K562 (cell line): ENCODE results near the gene SNX17. TPM values are rescaled to one million over a fixed set of nuclear protein-coding genes. Genes with fewer than 3 reads are reported as not detected.

Experiments
- ATAC-seq: fragments of 200-7000 bp; cut with Tn5 transposase; 3 replicates; pipeline ENCODE4 v1.9.1; 2020; ENCODE audit warnings: moderate library complexity
- BruUV-seq: library from RNA; stranded (reverse); fragments of 400-500 nt; replicated peaks from 2 replicates; lab custom pipeline; 2021; lab: Mats Ljungman, UMichigan
- CTCF ChIA-PET: fragments of 300-600 bp; formaldehyde crosslinking; extraction: SDS; loops from one replicate; lab custom pipeline; 2021; ENCODE audit warnings: low intra/inter-chr PET ratio; lab: Yijun Ruan, JAX
- POLR2A ChIA-PET: fragments of 300-600, 350-650 bp; sonication (Branson Sonifier 250); formaldehyde crosslinking; extraction: SDS; loops from one replicate; lab custom pipeline; 2021; ENCODE audit warnings: antibody characterized with exemption, inconsistent platforms; lab: Yijun Ruan, JAX
- DNase-seq, 4 experiments: peaks; one replicate each; pipeline versions ENCODE4 v3.0.0 to v3.0.0-alpha.2; 2011 to 2018; ENCODE audit warnings: low spot score in 3 of 4, mixed read lengths in 3 of 4; ENCODE audit errors: extremely low read depth in 1 of 4
- FAIRE-seq: peaks from 2 replicates; lab custom pipeline; 2011; peaks lifted over from hg19 to GRCh38; lab: Jason Lieb, UNC
- H2AFZ ChIP-seq: 2 replicates; pipeline ENCODE4 v1.6.0; 2011; ENCODE audit warnings: low read depth, low read length, control low read depth, inconsistent platforms
- H3K27ac ChIP-seq: fragments of 200-600 bp; 3 replicates; pipeline ENCODE4 v1.8.0; 2011; ENCODE audit warnings: low read depth, mild to moderate bottlenecking, control low read depth, inconsistent platforms, low read length, moderate library complexity, mixed read lengths; ENCODE audit errors: extremely low read depth
- H3K27me3 ChIP-seq, 2 experiments: fragments of 300-600 bp in 1 of 2; 2 replicates in 1 of 2; 3 replicates in 1 of 2; pipeline versions ENCODE4 v1.6.0 to v1.8.0; 2011; ENCODE audit warnings: inconsistent platforms in 2 of 2, low read length in 2 of 2, mild to moderate bottlenecking in 1 of 2, mixed read lengths in 1 of 2, moderate library complexity in 1 of 2; ENCODE audit not compliant: control insufficient read depth in 2 of 2, insufficient read depth in 2 of 2
- H3K36me3 ChIP-seq: fragments of 300-600 bp; 3 replicates; pipeline ENCODE4 v1.8.0; 2011; ENCODE audit warnings: mild to moderate bottlenecking, low read length, inconsistent platforms; ENCODE audit not compliant: control insufficient read depth, insufficient read depth
- H3K4me1 ChIP-seq, 2 experiments: fragments of 200-600 bp in 1 of 2; replicated peaks in 1 of 2; 2 replicates in 1 of 2; 3 replicates in 1 of 2; pipeline versions ENCODE4 v1.5.1 to v1.8.0; 2011; ENCODE audit warnings: inconsistent platforms in 2 of 2, low read length in 2 of 2, mild to moderate bottlenecking in 1 of 2, mixed read lengths in 1 of 2, moderate library complexity in 1 of 2; ENCODE audit not compliant: control insufficient read depth in 2 of 2, insufficient read depth in 2 of 2
- H3K4me2 ChIP-seq: 2 replicates; pipeline ENCODE4 v1.6.1; 2011; ENCODE audit warnings: low read length, control low read depth, inconsistent platforms, mixed read lengths; ENCODE audit not compliant: insufficient read depth
- H3K4me3 ChIP-seq: fragments of 200-600 bp; sonication (generic), shearing (Covaris generic); 2 replicates; pipeline ENCODE4 v1.5.1; 2016; ENCODE audit warnings: control low read depth, inconsistent platforms
- H3K79me2 ChIP-seq: fragments of 200-600 bp; 3 replicates; pipeline ENCODE4 v1.8.0; 2011; ENCODE audit warnings: low read length, inconsistent platforms; ENCODE audit not compliant: control insufficient read depth, insufficient read depth
- H3K9ac ChIP-seq, 2 experiments: 2 replicates each; pipeline versions ENCODE4 v1.6.0 to v1.6.1; 2011; ENCODE audit warnings: low read depth in 2 of 2, low read length in 2 of 2, control low read depth in 1 of 2, inconsistent platforms in 1 of 2, mild to moderate bottlenecking in 1 of 2, mixed read lengths in 1 of 2; ENCODE audit not compliant: insufficient read depth in 1 of 2
- H3K9me1 ChIP-seq: one replicate; pipeline ENCODE4 v1.6.0; 2011; ENCODE audit warnings: inconsistent platforms, mild to moderate bottlenecking, low read length, moderate library complexity; ENCODE audit not compliant: control insufficient read depth, insufficient read depth
- H3K9me3 ChIP-seq: replicated peaks from 2 replicates; pipeline ENCODE4 v1.5.1; 2011; ENCODE audit warnings: low read depth, low read length, inconsistent platforms; ENCODE audit not compliant: control insufficient read depth, insufficient read depth
- H4K20me1 ChIP-seq: replicated peaks from 2 replicates; pipeline ENCODE4 v1.6.1; 2011; ENCODE audit warnings: low read length, inconsistent platforms, mixed read lengths; ENCODE audit not compliant: control insufficient read depth, insufficient read depth
- BRD4 ChIP-seq: fragments of 200-600 bp; sonication (generic); IDR thresholded peaks from 2 replicates; pipeline ENCODE4 v1.6.1; 2017; ENCODE audit warnings: inconsistent platforms
- CHD1 ChIP-seq: fragments of 200-600 bp; sonication (generic); IDR thresholded peaks from one replicate; pipeline ENCODE4 v1.6.1; 2012; ENCODE audit warnings: mild to moderate bottlenecking, moderate library complexity, low read length, inconsistent platforms
- MTA2 ChIP-seq: fragments of 450-650 bp; IDR thresholded peaks from 2 replicates; pipeline ENCODE4 v1.6.1; 2016; ENCODE audit warnings: low read depth
- MYC ChIP-seq, 2 experiments: fragments of 250-450 bp in 1 of 2; sonication (Bioruptor Pico) in 1 of 2; IDR thresholded peaks; 2 replicates each; pipeline versions ENCODE4 v1.5.1 to v1.6.1; 2012 to 2021; ENCODE audit warnings: low read depth in 2 of 2, borderline replicate concordance in 1 of 2, improper control_type of control experiment in 1 of 2, low read length in 1 of 2, mild to moderate bottlenecking in 1 of 2, moderate library complexity in 1 of 2
- PTRF ChIP-seq: fragments of 450-650 bp; IDR thresholded peaks from 2 replicates; pipeline ENCODE4 v1.6.1; 2016; ENCODE audit warnings: mild to moderate bottlenecking, missing genetic modification characterization, missing compliant biosample characterization
- RBBP5 ChIP-seq: fragments of 200-600 bp; sonication (generic); IDR thresholded peaks from 2 replicates; pipeline ENCODE4 v1.6.1; 2012; ENCODE audit warnings: borderline replicate concordance, mild to moderate bottlenecking, low read length, control low read depth, inconsistent platforms; ENCODE audit not compliant: insufficient read depth, poor library complexity, severe bottlenecking
- RBFOX2 ChIP-seq: fragments of 200-400 bp; formaldehyde crosslinking; IDR thresholded peaks from 2 replicates; pipeline ENCODE4 v1.6.1; 2017; ENCODE audit warnings: low read depth, mild to moderate bottlenecking, low read length, moderate library complexity
- RBM14 ChIP-seq: fragments of 200-400 bp; formaldehyde crosslinking; IDR thresholded peaks from 2 replicates; pipeline ENCODE4 v1.6.1; 2018; ENCODE audit warnings: low read depth, mild to moderate bottlenecking, low read length, moderate library complexity, borderline replicate concordance; ENCODE audit not compliant: insufficient read depth
- SMC3 ChIP-seq: conservative IDR thresholded peaks from 2 replicates; pipeline ENCODE4 v1.6.1; 2011; ENCODE audit warnings: low read depth, low read length, improper control_type of control experiment; ENCODE audit not compliant: insufficient read depth
- SOX6 ChIP-seq: fragments of 450-650 bp; IDR thresholded peaks from 2 replicates; pipeline ENCODE4 v1.6.1; 2014; ENCODE audit warnings: mild to moderate bottlenecking
- STAT6 ChIP-seq: sonication (generic); formaldehyde crosslinking; IDR thresholded peaks from 2 replicates; pipeline ENCODE4 v1.8.1; 2023; ENCODE audit warnings: mild to moderate bottlenecking, missing genetic modification reagents
- ZMIZ1 ChIP-seq, 2 experiments: fragments of 150-350 bp in 1 of 2; IDR thresholded peaks; 2 replicates each; pipeline ENCODE4 v1.6.1; 2012 to 2016; ENCODE audit warnings: low read depth in 2 of 2, low read length in 2 of 2, mild to moderate bottlenecking in 1 of 2, moderate library complexity in 1 of 2
- WGBS: fragments of 100-300 bp; shearing (Covaris generic); methylation state at CpG from one replicate; pipeline ENCODE4 v1.1.6; 2016; ENCODE audit warnings: low coverage, mixed read lengths; ENCODE audit not compliant: insufficient coverage; ENCODE audit errors: missing lambda C conversion rate; 5-methylcytosine and 5-hydroxymethylcytosine counted together
- in situ Hi-C: fragments of 300-500 bp; cut with MboI; formaldehyde crosslinking; loops from 4 replicates; pipeline ENCODE4 v1.15.0; 2018; ENCODE audit warnings: inconsistent platforms, mixed read lengths
- intact Hi-C: fragments of 100-400 bp; cut with micrococcal nuclease; formaldehyde crosslinking; loops from 2 replicates; pipeline ENCODE4 v1.14.2; 2022
- polyA plus RNA-seq, 8 experiments: library from polyadenylated mRNA; depleted of rRNA in 4 of 8; stranded (reverse) in 5 of 8; unstranded in 3 of 8; fragments of >200 nt; fragmentation: Nextera tagmentation in 2 of 8; fragmentation: Illumina TruSeq in 1 of 8; extraction: Ambion mirVana in 2 of 8; extraction: Trizol in 1 of 8; gene quantifications; 2 replicates each; pipeline versions ENCODE4 v1.2.1 to v1.2.3, GENCODE V29; 2011 to 2014; ENCODE audit warnings: inconsistent platforms in 1 of 8, missing spikeins in 1 of 8
- total RNA-seq, 7 experiments: library from RNA; depleted of rRNA in 6 of 7; stranded (reverse); fragments of >200 nt in 6 of 7; fragmentation: Illumina TruSeq in 2 of 7; extraction: Trizol in 2 of 7; gene quantifications; 2 replicates each; pipeline versions ENCODE4 v1.2.1 to v1.2.3, GENCODE V29; 2011 to 2021; ENCODE audit warnings: low replicate concordance in 1 of 7

The SNX17 gene
- total and polyA plus RNA-seq, 9 of the 15 experiments (the other 6 are each of a cell fraction or from before 2014, with no cell fraction given) = 3.0 to 75.7 (median 54.6) TPM

GRCh38 chr2:27323596-27324285 lies 46.7 kb upstream of the SNX17 start:
- ChIA-PET CTCF (interaction anchor here (0.8 kb wide), 1 partner anchor 32 kb away, joined by 3 read pairs; no protein-coding TSS in a partner anchor), POLR2A (interaction anchor here (0.6 to 4.1 kb wide), 7 partner anchors 9 to 359 kb away, joined by 3 to 22 read pairs (median 6); partner anchors contain the start of gene GTF3C2)
- peaks cover 8 to 21% of the 10 kb centered on the region in 2 experiments; a peak in 4 of 5 replicates for H3K4me1 ChIP-seq
- FAIRE-seq (no peak), ATAC-seq (peak; percentile 1; the same call in 2 of the 3 replicates), DNase-seq (peak in 1 of 4 experiments; percentile 19)
- H4K20me1 ChIP-seq = no peaks in the 10 kb centered on the region
- H3K27me3 ChIP-seq = no peaks in the 10 kb centered on the region
- peak overlapping the region; percentile 96 for H3K4me2 ChIP-seq
- peak overlapping the region; percentile 97 to 99 for H3K9ac ChIP-seq
- H3K9me1 ChIP-seq = no peaks in the 10 kb centered on the region
- WGBS = 7% methylated on average over 5 of the region's 5 CpGs
- peaks cover 36% of the 10 kb centered on the region for H3K36me3 ChIP-seq
- no peaks in the 10 kb centered on the region for H3K9me3 ChIP-seq
- H3K4me3 ChIP-seq = peak overlapping the region; percentile 71
- peak overlapping the region; percentile 84 for H2AFZ ChIP-seq
- in situ Hi-C loops (no loop called here), intact Hi-C loops (loop anchor here (1.0 kb wide), 2 partner anchors 33 to 47 kb away; partner anchors contain the start of genes EIF2B4, GTF3C2 and SNX17)
- H3K79me2 ChIP-seq = peaks cover 32% of the 10 kb centered on the region
- no TSS peak for BruUV-seq
- peak overlapping the region; percentile 98 for H3K27ac ChIP-seq
- TF ChIP-seq ZMIZ1 (IDR thresholded peaks at IDR 0.05; ENCODE audit: low read depth in 2 of 2, low read length in 2 of 2) (no peak), CHD1 (peak; percentile 45), RBFOX2 (no peak), RBM14 (no peak), RBBP5 (no peak), MYC (IDR thresholded peaks at IDR 0.05; ENCODE audit: low read depth, low read length) (no peak), MYC (CRISPR knock-in tag; IDR thresholded peaks at IDR 0.05; ENCODE audit: borderline replicate concordance, low read depth) (no peak), SOX6 (no peak), MTA2 (no peak), BRD4 (peak; percentile 46; the same call in 1 of the 2 replicates), STAT6 (no peak), SMC3 (no peak), PTRF (tag) (no peak)
